Neural cell (in vitro differentiated cells): Measurements from ENCODE around the gene HDGFL2. TPM values are rescaled to one million over a fixed set of nuclear protein-coding genes. Genes with fewer than 3 reads are reported as not detected.

Experiments used
- H2AFZ ChIP-seq: fragments of 200-600, 300-800 bp; sonication (generic), shearing (Covaris generic); 2 replicates; pipeline ENCODE4 v1.6.0; 2014; ENCODE audit warnings: low read depth, mild to moderate bottlenecking, antibody characterized with exemption, low read length, moderate library complexity
- H3F3A ChIP-seq: fragments of 200-600 bp; shearing (Covaris generic); 2 replicates; pipeline ENCODE4 v1.6.1; 2016; ENCODE audit warnings: mild to moderate bottlenecking, moderate library complexity, mixed read lengths, antibody characterized with exemption, low read length; ENCODE audit not compliant: insufficient read depth, poor library complexity, severe bottlenecking
- H3K27ac ChIP-seq: fragments of 200-600, 300-800 bp; sonication (generic), shearing (Covaris generic); 2 replicates; pipeline ENCODE4 v1.5.1; 2014; ENCODE audit warnings: mild to moderate bottlenecking, low read length, moderate library complexity
- H3K27me3 ChIP-seq: fragments of 300-800, 200-600 bp; sonication (generic), shearing (Covaris generic); 2 replicates; pipeline ENCODE4 v1.6.0; 2014; ENCODE audit warnings: mild to moderate bottlenecking, low read depth, low read length, moderate library complexity; ENCODE audit not compliant: insufficient read depth
- H3K36me3 ChIP-seq: fragments of 300-800, 200-600 bp; sonication (generic), shearing (Covaris generic); 2 replicates; pipeline ENCODE4 v1.5.1; 2014; ENCODE audit warnings: mild to moderate bottlenecking, antibody characterized with exemption, low read length, moderate library complexity; ENCODE audit not compliant: insufficient read depth
- H3K4me2 ChIP-seq: fragments of 300-800, 200-600 bp; sonication (generic), shearing (Covaris generic); 2 replicates; pipeline ENCODE4 v1.6.0; 2014; ENCODE audit warnings: mild to moderate bottlenecking, low read length
- H3K4me3 ChIP-seq: fragments of 300-800, 200-600 bp; sonication (generic), shearing (Covaris generic); 2 replicates; pipeline ENCODE4 v1.5.1; 2014; ENCODE audit warnings: mild to moderate bottlenecking, low read length, moderate library complexity
- H3K79me2 ChIP-seq: fragments of 200-600 bp; shearing (Covaris generic); replicated peaks from 2 replicates; pipeline ENCODE4 v1.6.0; 2014; ENCODE audit warnings: mild to moderate bottlenecking, low read length, moderate library complexity; ENCODE audit not compliant: insufficient read depth
- H3K9ac ChIP-seq: fragments of 300-800, 200-600 bp; sonication (generic), shearing (Covaris generic); 2 replicates; pipeline ENCODE4 v1.6.1; 2016; ENCODE audit warnings: mild to moderate bottlenecking, low read length, mixed read lengths
- H3K9me2 ChIP-seq: fragments of 200-600 bp; shearing (Covaris generic); 2 replicates; pipeline ENCODE4 v1.6.1; 2016; ENCODE audit warnings: mild to moderate bottlenecking, low read length, mixed read lengths; ENCODE audit not compliant: insufficient read depth
- H3K9me3 ChIP-seq: fragments of 200-600, 300-800 bp; sonication (generic), shearing (Covaris generic); 2 replicates; pipeline ENCODE4 v1.6.1; 2016; ENCODE audit warnings: mild to moderate bottlenecking, mixed run types, low read length, moderate library complexity, mixed read lengths
- H4K20me1 ChIP-seq: fragments of 200-600 bp; shearing (Covaris generic); 2 replicates; pipeline ENCODE4 v1.6.1; 2016; ENCODE audit warnings: mild to moderate bottlenecking, mixed run types; ENCODE audit not compliant: insufficient read depth
- EP300 ChIP-seq: fragments of 450-650 bp; conservative IDR thresholded peaks from 2 replicates; pipeline ENCODE4 v1.6.1; 2014; ENCODE audit warnings: antibody characterized with exemption, mild to moderate bottlenecking, moderate library complexity; ENCODE audit not compliant: poor library complexity, severe bottlenecking
- EZH2 ChIP-seq: fragments of 200-600, 300-800 bp; shearing (Covaris generic), sonication (generic); IDR thresholded peaks from 2 replicates; pipeline ENCODE4 v1.6.1; 2014; ENCODE audit warnings: antibody characterized with exemption, low read length, borderline replicate concordance, mild to moderate bottlenecking; ENCODE audit not compliant: insufficient read depth, poor library complexity, severe bottlenecking
- MXI1 ChIP-seq: fragments of 450-650 bp; conservative IDR thresholded peaks from 2 replicates; pipeline ENCODE4 v1.6.1; 2014; ENCODE audit warnings: antibody characterized with exemption, mild to moderate bottlenecking; ENCODE audit not compliant: poor library complexity, severe bottlenecking
- POLR2AphosphoS5 ChIP-seq: IDR thresholded peaks from 2 replicates; pipeline ENCODE4 v1.6.1; 2012
- RAD21 ChIP-seq: fragments of 450-650 bp; conservative IDR thresholded peaks from 2 replicates; pipeline ENCODE4 v1.6.1; 2014; ENCODE audit warnings: antibody characterized with exemption, mild to moderate bottlenecking, moderate library complexity
- SMC3 ChIP-seq: fragments of 450-650 bp; conservative IDR thresholded peaks from 2 replicates; pipeline ENCODE4 v1.6.1; 2014; ENCODE audit warnings: antibody characterized with exemption, mild to moderate bottlenecking, moderate library complexity; ENCODE audit not compliant: poor library complexity
- TAF1 ChIP-seq: IDR thresholded peaks from 2 replicates; pipeline ENCODE4 v1.6.1; 2012; ENCODE audit warnings: low read depth
- polyA plus RNA-seq: library from polyadenylated mRNA; depleted of rRNA; stranded (reverse); fragments of >200 nt; gene quantifications from 2 replicates; pipeline ENCODE4 v1.2.3, GENCODE V29; 2014
- TF ChIP-seq, protein P1 (sequence below): IDR thresholded peaks from 2 replicates; pipeline ENCODE4 v1.6.1; 2012; ENCODE audit warnings: borderline replicate concordance
- TF ChIP-seq, protein P2 (sequence below): fragments of 450-650 bp; IDR thresholded peaks from 2 replicates; pipeline ENCODE4 v1.5.1; 2014; ENCODE audit warnings: antibody characterized with exemption, mild to moderate bottlenecking, moderate library complexity; ENCODE audit not compliant: poor library complexity, severe bottlenecking

Gene HDGFL2
- polyA plus RNA-seq, 1 donor from 2014 or later: 79.7 TPM

DNA sequence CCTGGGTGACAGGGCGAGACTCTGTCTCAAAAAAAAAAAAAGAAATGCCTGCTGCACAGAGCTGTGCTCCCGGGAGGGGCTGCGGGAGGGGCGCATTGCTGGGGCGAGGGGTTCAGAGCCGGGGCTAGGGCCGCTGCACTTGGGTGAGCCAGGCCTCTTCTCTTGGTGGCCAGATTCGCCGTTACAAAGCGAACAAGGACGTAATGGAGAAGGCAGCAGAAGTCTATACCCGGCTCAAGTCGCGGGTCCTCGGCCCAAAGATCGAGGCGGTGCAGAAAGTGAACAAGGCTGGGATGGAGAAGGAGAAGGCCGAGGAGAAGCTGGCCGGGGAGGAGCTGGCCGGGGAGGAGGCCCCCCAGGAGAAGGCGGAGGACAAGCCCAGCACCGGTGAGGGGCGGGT lies 27.2 kb downstream of the HDGFL2 start:
- Histone ChIP-seq H3K4me3 (no peak overlapping the region), H3K36me3 (no peaks in the 10 kb centered on the region), H3K79me2 (no peaks in the 10 kb centered on the region), H3K27me3 (no peaks in the 10 kb centered on the region), H2AFZ (no peak overlapping the region), H3K9me3 (no peaks in the 10 kb centered on the region), H3K9me2 (no peaks in the 10 kb centered on the region), H4K20me1 (no peaks in the 10 kb centered on the region), H3F3A (no peaks in the 10 kb centered on the region), H3K4me2 (no peak overlapping the region), H3K9ac (no peak overlapping the region), H3K27ac (no peak overlapping the region)
- no peak for TF ChIP-seq EP300
- TF ChIP-seq, protein P1, sequence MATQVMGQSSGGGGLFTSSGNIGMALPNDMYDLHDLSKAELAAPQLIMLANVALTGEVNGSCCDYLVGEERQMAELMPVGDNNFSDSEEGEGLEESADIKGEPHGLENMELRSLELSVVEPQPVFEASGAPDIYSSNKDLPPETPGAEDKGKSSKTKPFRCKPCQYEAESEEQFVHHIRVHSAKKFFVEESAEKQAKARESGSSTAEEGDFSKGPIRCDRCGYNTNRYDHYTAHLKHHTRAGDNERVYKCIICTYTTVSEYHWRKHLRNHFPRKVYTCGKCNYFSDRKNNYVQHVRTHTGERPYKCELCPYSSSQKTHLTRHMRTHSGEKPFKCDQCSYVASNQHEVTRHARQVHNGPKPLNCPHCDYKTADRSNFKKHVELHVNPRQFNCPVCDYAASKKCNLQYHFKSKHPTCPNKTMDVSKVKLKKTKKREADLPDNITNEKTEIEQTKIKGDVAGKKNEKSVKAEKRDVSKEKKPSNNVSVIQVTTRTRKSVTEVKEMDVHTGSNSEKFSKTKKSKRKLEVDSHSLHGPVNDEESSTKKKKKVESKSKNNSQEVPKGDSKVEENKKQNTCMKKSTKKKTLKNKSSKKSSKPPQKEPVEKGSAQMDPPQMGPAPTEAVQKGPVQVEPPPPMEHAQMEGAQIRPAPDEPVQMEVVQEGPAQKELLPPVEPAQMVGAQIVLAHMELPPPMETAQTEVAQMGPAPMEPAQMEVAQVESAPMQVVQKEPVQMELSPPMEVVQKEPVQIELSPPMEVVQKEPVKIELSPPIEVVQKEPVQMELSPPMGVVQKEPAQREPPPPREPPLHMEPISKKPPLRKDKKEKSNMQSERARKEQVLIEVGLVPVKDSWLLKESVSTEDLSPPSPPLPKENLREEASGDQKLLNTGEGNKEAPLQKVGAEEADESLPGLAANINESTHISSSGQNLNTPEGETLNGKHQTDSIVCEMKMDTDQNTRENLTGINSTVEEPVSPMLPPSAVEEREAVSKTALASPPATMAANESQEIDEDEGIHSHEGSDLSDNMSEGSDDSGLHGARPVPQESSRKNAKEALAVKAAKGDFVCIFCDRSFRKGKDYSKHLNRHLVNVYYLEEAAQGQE: no peak
- no peak for TF ChIP-seq EZH2
- no peak for TF ChIP-seq POLR2AphosphoS5
- TF ChIP-seq TAF1: no peak
- TF ChIP-seq, protein P2, sequence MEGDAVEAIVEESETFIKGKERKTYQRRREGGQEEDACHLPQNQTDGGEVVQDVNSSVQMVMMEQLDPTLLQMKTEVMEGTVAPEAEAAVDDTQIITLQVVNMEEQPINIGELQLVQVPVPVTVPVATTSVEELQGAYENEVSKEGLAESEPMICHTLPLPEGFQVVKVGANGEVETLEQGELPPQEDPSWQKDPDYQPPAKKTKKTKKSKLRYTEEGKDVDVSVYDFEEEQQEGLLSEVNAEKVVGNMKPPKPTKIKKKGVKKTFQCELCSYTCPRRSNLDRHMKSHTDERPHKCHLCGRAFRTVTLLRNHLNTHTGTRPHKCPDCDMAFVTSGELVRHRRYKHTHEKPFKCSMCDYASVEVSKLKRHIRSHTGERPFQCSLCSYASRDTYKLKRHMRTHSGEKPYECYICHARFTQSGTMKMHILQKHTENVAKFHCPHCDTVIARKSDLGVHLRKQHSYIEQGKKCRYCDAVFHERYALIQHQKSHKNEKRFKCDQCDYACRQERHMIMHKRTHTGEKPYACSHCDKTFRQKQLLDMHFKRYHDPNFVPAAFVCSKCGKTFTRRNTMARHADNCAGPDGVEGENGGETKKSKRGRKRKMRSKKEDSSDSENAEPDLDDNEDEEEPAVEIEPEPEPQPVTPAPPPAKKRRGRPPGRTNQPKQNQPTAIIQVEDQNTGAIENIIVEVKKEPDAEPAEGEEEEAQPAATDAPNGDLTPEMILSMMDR: no peak
- no peak for TF ChIP-seq RAD21
- no peak for TF ChIP-seq SMC3
- no peak for TF ChIP-seq MXI1

DNA sequence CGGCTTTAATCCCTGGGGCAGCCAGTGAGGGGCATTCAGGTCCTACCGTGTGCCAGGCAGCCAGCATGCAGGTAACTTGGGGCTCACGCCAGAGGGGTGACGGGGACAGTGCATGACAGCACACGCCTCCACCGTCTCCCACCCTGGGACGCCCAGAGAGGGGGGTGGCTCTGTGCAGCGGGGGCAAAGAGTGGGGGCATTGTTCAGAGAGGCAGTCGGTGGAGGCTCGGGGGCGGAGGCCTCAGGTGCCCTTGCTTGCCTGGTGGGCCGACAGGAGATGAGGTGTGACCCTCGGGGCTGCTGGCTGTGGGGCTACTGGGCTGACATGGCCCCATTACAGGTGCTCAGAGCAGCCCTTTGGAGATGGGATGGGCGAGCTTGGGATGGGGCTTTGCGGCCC lies 27.8 kb downstream of the HDGFL2 start:
- Histone ChIP-seq H3K27ac (no peak overlapping the region), H2AFZ (no peak overlapping the region), H3K27me3 (no peaks in the 10 kb centered on the region), H4K20me1 (no peaks in the 10 kb centered on the region), H3K4me3 (no peak overlapping the region), H3K9me3 (no peaks in the 10 kb centered on the region), H3F3A (no peaks in the 10 kb centered on the region), H3K79me2 (no peaks in the 10 kb centered on the region), H3K9ac (no peak overlapping the region), H3K36me3 (no peaks in the 10 kb centered on the region), H3K9me2 (no peaks in the 10 kb centered on the region), H3K4me2 (no peak overlapping the region)
- TF ChIP-seq TAF1 (no peak), POLR2AphosphoS5 (no peak), RAD21 (no peak), MXI1 (no peak), EZH2 (no peak), SMC3 (no peak)
- TF ChIP-seq, protein P1: no peak
